HG03025 (cell line): ENCODE measurements around the gene IGFALS.

Source experiments
- ATAC-seq: cut with Tn5 transposase; IDR thresholded peaks from one replicate; pipeline ENCODE4 v1.9.1; 2021; ENCODE audit warnings: mild to moderate bottlenecking, moderate library complexity; ENCODE audit not compliant: unreplicated experiment, low FRiP score

Gene IGFALS

DNA sequence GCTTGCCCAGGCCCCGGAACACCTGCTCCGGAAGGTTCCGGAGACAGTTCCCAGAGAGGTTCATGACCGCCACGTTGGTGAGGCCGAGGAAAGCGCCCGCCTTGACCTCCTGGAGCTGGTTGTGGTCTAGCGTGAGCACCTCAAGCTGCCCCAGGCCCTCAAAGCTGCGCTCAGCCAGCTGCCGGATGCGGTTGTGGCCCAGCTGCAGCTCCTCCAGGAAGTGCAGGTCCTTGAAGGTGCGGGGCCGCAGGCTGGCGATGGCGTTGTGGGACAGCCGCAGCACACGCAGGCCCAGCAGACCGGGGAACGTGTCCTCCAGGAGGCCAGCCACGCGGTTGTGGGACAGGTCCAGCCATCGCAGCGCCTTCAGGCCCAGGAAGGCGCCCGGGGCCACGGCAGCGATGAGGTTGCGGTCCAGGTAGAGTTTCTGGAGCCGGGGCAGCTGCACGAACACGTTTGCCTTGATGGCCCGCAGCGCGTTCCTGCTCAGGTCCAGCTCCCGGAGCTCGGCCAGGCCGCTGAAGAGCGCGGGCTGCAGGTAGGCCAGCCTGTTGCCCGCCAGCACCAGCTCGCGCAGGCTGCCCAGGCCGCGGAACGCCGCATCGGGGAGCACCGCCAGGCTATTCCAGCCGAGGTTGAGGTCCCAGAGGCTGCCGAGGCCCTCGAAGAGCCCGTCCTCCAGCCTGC is 2.1 kb downstream of the IGFALS start:
- no peak for ATAC-seq

DNA sequence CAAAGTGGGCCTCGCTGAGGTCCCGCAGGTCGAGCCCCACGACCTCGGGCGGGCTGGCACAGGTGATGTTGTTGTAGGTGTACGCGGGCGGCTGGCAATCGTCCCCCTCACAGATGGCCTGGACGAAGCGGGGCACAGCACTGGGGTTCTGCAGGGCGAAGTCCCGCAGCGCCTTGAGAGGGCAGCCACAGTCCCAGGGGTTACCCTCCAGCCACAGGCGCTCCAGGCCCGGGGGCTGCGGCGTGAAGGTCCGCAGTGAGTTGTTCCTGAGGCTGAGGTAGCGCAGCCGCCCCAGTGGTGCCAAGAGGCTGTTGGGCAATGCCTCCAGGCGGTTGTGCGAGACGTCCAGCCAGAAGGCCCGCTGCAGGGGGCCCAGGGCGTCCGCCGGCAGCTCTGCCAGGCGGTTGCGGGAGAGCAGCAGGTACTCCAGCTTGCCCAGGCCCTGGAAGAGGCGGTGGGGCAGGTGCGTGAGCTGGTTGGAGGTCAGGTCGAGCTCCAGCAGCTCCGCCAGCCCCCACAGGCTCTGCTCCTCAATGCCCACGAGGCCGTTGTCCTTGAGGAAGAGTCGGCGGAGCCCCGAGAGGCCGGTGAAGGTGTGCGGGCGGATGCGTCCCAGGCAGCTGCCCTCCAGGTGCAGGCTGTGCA is 2.8 kb downstream of the IGFALS start:
- no peak for ATAC-seq

DNA sequence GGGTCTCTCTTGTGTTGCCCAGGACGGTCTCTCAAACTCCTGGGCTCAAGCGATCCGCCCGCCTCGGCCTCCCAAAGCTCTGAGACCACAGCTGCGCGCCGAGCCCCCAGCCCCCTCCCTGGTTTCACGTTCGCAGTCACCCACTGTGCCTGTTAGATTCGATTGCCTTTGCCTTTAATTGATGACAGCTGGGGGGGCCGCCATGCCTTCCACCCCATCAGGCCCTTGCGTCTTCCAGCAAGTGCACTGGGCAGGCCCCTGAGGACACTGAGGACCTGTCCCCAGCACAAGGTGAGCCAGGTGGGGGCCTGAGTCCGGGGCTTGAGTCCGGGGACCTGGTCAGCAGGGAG is 3.3 kb downstream of the IGFALS start:
- no peak for ATAC-seq

DNA sequence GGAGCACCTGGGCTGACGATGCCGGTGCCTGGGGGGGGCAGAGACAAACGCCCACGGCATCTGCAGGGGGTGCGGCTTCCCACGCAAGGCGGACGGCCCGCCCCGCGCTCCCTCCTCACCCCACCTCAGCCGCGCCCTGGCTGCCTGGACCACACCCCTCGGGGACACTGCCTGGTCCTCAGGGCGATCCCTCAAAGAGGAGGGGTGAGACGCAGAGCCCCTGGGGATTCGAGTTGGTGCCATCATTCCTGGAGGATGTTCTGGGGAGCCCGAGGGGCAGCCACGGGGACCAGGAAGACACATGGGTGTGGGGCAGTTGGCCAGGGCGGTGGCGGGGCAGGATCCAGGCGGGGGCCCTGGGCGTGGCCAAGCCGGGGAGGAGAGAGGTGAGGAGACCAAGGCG is 3.9 kb downstream of the IGFALS start:
- no peak for ATAC-seq

DNA sequence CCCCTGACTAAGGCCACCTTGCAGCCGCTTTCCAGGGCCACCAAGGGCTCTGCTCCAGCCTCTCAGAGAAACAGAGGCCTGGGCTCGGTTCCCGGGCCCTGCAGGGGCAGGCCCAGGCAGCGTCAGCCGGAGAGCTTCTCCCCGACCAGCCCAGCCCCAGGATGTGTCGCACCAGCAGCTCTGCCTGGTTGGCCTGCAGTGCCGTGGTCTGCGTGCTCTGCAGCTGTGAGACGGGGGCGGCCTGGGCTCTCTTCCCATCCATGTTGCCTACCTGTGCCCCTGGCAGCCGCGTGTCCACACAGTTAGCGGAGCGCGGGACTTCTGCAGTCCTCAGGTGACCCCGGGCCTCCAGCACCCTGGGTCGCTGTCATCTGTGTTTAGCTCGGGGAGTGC is 4.8 kb downstream of the IGFALS start:
- ATAC-seq, result no peak

DNA sequence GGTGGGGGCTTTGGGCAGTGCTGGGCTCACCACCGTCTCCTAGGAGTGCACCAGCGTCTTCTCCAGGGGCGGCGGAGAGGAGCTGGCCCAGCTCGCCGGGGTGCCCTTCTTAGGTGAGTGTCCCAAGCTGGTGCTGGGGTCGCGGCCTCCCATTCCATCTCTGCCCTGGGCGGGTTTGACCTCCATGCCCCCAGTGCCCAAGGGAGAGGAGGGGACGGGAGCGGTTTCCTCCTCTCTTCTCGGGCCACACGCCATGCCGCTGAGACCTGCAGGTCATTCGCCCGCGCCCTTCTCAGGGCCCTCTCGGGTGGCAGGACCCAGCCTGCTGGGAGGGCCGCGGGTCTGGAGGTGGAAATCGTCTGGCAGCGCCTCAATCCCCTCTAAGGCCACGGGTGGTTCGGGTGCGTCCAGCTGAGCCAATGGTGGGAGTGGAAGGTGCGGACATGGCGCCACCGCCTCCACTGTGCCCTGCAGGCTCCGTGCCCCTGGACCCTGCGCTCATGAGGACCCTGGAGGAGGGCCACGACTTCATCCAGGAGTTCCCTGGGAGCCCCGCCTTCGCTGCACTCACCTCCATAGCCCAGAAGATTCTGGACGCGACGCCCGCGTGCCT is 5.3 kb downstream of the IGFALS start:
- ATAC-seq, result no peak

DNA sequence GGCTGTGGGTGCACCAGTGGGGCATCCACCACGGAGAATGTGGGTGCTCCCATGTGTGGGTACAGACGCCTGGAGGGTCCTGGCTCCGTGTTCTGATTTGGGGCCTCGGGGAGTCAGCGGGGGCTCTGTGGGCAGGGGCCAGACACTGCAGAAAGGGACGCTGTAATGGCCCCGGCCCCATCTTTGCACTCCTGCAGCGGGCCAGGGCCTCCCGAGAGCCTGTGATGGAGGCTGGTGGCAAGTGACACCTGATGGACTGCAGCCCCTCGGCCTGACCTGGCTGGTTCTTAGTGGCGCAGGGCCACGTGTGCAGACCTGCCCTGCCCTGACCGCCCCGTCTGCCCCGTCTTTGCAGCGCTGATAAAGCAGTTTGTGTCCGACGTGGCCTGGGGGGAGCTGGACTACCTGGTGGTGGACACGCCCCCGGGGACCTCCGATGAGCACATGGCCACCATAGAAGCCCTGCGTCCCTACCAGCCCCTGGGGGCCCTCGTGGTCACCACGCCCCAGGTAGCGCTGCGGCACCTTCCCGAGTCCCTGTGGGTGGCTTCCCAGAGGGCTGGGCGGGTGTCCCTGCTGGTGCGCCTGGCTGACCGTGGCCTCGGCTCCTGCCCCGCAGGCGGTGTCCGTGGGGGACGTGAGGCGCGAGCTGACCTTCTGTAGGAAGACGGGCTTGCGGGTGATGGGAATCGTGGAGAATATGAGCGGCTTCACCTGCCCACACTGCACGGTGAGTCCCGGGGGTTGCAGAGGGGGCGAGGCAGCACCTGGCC is 6.0 kb downstream of the IGFALS start:
- ATAC-seq, result no peak

DNA sequence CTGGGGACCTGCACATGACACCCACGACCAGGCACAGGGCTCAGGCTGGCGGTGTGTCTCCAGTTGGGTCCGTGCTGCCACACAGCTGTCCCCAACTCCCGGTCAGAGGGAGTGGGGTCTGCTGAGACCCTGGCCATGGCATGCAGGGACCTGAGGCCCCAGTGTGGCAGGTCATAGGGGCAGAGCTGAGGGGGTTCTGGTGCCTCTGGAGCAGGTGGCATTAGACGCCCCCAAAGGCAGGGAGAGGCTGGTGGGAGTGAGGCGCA is 6.5 kb downstream of the IGFALS start:
- ATAC-seq, result no peak

DNA sequence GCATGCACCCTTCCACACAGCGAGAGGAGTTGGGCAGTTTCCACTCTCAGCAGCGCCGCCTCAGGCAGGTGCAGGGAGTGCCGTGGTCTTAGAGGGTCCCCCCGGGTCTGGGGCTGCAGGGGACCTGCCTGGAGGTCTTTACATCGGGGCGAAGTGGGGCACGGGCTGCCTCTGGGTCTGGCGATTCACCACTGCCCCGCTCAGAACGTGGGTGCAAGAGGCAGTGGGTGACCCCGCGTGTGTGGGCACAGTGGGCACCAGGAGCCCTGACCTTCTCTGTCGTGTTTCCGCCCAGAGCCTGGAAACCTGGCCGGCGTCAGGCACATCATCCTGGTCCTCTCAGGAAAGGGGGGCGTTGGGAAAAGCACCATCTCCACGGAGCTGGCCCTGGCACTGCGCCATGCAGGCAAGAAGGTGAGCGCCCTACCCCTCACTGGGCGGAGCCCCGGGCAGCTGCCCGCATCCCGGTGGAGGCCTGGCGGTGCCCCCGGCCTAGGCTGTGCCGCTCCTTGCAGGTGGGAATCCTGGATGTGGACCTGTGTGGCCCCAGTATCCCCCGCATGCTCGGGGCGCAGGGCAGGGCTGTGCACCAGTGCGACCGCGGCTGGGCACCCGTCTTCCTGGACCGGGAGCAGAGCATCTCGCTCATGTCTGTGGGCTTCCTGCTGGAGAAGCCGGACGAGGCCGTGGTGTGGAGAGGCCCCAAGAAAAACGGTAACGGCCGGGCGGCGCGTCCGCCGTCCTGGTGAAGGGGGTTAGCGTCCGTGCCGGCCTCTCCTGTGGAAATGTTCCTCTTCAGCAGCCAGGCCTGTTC is 7.1 kb downstream of the IGFALS start:
- no peak for ATAC-seq

DNA sequence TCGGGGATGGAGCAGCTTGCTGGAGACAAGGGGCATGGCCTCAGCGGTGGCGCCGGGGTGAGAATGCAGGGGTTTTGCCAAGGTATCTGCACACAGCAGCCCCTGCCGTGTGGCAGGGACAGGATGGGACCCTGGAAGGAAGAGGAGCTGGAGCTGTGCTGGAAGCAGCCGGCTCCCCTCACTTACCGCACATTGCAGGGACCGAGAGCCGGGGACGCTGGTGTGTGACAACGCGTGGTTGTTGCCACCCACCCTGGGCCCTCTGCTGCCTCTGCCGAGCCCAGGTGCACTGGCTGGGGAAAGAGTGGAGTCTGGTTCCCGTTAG is 7.7 kb downstream of the IGFALS start:
- no peak for ATAC-seq

DNA sequence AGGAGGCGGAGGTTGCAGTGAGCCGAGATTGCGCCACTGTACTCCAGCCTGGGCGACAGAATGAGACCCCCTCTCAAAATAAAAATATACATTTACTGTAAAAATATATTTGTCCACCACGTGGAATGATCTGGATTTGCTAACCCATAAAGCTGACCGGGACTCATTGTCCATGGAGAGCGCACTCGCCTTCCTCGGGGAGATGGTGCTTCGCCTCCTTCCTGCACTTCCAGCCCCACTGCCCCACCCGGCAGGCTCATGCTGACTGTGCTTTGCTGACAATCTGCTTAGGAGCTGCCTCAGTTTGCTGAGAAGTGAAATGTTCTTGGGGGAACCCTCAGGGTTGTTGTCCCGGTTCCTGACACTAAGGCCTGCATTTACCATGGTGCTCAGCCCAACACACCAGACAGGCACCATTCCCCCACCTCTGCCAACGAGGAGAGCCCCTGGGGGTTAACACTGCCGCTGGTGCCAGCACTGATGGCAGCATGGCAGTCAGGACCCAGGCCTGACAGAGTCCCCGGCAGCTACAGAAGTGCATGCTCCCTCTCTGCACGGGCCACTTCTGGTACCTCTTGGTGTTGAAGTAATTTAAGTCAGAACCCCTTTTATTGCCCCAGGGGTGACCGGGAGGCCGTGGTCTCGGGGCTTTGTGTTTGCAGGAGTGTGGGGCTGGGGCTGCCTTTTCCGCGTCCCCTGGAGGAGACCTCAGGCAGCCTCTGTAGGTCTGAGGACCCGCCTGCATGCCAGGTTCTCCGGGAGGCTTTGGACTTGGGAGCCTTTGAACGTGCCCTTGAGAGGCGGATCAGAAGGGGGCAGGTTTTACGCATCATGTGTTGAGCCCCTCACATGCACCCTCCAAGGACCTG is 8.3 kb downstream of the IGFALS start:
- no peak for ATAC-seq

DNA sequence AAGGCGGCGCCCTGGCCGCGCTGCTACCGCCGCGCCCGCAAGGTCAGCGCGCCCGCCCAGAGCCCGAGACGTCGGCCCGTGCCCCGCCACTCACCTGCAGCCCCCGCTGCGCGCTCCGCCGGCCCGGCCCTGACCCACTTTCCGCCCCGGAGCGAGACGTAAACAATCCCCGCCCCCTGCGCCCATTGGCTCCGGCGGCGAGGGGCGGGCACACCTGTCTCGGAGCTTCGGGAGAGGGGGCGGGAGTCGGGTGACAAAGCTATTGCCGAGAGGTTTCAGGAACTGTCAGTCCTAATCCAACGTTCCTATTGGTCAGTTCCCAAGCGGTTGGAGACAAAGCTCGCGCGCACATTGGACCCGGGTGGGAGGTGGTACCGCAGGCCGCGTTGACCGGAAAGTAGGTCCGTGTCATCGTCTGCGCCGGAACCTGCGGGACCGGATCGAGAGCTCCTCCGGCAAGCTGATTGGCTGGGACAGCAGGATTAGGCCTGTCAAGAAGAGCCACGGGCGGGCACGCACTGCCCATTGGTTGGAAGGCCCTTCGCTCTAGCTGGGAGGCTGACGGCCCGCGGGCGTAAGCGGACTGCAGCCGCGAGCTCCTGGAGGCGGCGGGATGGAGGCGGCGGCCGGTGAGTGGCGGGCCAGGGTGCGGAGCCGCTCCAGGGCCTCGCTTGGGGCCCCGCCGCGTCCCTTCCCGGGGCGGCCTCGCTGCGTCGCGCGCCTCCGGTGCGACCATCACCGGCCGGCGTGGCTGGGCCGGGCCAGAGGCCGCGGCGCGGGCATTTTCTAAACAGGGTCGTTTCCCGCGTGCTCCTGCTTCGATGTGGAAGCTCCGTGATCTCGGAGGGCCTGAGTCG is 10.9 kb downstream of the IGFALS start, which contains the start of the genes NUBP2 and SPSB3:
NUBP2 (plus strand) TSS at position 553 of the 857 bp plus-strand sequence; CDS start at position 614, 61 bp downstream.
SPSB3 (minus strand) TSS at position 164 of the 857 bp plus-strand sequence. CDS start 1,088 bp downstream, outside the sequence.
- ATAC-seq, result peak; percentile 78

DNA sequence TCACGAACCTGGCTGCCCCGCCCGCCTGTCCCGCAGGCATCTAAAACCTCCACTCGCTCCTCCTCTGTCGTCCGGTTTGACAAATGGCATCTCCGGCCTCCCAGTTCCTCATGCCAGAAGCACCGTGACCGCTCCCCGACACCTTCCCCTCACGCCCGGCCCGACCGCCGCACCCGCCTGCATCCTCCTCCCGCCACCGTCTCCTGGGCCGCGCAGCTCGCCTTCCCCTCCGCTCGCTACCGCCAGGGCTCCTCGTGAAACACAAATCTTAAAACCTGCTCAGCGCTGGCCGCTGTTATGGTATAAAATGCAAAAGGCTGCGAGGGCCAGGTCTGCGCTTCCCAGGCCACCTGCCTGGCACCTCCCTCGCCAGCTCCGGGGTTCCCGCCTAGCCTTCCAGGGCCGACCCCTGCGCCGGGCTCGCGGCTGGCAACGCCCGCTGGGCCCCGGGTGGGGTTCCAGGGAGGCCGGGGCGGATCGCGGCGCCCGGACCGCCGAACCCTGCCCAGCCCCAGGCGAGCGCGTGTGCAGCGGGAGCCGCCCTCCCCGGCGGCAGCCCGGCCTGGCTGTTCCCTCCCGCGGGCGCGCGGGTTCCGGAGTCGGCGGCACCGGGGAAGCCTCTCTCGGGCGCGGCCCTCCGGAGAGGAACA is 11.6 kb downstream of the IGFALS start:
- ATAC-seq, result peak; percentile 8

DNA sequence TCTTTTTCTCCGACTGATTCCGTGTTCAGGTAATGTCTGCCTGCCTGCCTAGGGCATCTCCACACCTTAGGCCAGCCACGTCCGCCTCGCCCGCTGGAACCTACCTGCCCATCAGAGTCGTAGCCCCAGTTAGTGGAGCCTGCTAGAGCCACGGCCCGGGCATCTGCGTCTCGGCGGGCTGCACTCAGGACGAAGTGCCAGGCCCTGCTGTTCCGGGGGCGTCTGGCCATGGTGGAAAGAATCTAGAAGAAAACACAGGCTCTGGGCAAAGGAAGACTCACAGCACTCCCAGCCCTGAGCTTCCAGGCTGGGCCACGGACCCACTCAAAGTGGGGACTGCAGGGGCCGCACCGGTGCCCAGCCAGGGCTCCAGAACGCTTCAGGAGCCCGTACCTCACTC is 12.3 kb downstream of the IGFALS start:
- no peak for ATAC-seq

DNA sequence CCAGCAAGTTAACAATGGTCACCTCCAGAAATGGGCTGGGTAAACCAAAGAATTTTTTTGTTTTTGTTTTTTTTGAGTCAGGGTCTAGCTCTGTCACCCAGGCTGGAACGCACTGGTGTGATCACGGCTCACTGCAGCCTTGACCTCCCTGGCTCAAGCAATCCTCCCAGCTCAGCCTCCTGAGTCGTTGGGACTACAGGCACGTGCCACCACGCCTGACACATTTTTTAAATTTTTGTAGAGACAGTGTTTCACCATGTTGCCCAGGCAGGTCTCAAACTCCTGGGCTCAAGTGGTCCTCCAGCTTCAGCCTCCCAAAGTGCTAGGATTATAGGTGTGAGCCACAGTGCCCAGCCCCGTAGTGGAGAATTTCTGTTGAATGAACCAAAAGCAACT is 12.8 kb downstream of the IGFALS start:
- ATAC-seq, result no peak

DNA sequence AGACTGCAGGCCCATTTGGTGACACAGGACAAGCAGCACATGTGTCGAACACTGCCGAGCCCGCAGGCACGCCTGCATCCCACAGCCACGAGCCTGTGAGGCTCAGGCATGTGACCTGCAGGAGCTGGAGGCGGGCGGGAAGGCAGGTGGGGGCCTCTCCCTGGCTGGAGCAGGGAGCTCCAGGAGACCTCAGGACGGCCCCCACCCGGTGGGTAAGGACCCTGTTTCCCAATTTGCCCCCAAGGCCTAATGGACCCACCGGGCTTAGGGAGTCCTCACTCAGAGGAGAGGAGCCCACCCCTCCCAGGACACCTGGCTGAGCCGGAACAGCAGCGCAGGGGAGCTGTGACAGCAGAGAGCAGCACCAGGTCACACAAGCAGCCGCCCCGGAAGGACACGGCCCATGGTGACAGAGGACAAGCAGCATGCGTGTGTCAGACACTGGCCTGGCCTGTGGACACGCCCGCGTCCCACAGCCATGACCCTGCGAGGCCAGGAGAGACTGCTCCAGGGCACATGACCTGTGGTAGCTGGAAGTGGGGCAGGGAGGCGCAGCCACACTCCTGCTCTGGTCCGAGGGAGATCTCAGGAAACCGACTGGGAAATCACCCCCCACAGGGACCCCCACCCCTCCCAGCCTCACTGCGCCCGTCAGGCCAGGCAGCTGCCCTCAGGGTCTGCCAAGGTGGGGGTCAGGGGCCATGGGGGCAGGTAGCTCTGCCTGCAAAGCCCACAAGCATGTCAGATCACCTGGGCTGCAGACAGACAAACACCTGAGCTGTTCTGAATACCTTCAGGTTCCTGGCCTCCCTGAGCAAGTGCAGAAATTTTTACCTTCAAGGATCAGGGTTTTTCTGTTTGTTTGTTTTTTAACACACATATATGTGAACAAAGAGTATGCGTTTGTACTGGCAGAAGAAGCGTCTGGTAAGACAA is 13.5 kb downstream of the IGFALS start:
- ATAC-seq, result no peak

DNA sequence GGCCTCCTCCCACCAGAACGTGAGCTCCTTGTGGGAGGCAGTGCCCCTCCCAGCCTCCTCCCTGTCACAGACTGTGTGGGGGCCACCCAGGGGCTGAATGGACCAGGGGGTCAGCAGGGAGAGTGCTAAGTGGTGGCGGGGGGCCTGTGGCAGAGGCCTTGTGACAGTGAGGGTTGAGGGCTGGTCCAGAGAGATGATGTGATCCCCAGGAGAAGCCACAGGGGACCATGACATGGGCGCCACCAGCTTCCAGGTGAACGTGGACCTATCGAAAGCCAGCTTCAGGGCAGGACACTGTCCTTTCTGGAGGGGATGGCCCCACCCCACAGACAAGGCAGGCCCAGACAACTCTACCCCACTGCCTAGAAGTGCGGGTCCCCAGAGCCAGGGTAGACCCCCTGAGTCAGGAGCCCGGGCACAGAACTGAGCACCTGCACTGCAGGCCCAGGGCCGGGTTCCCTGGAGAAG is 14.2 kb downstream of the IGFALS start:
- no peak for ATAC-seq
